Heart left ventricle (tissue), 13 donors: Measurements from ENCODE around the gene COL23A1.

Experiments
- POLR2A ChIP-seq, 2 donors: fragments of 450-650 bp; IDR thresholded peaks; one replicate each; pipeline ENCODE4 v1.6.1; 2017; ENCODE audit warnings: antibody characterized with exemption in 2 of 2, mild to moderate bottlenecking in 2 of 2, moderate library complexity in 2 of 2
- TF ChIP-seq, protein P1 (sequence below), 12 donors: fragments of 200-600 bp; sonication (generic) in 4 of 12; IDR thresholded peaks; one replicate each; pipeline versions ENCODE4 v1.5.0 to v1.8.0; 2018 to 2022; ENCODE audit warnings: antibody characterized with exemption in 12 of 12, mild to moderate bottlenecking in 5 of 12
- donor health status: ischemic (EF 13 %, LVEDD 7.1; RV severe dilation, severe dysfunction).
- donor health status: DM: no; HTN: yes; CAD: no.
- donor health status: DM: no; HTN: no; CAD: no.
- donor health status: ischemic (EF 25% LVEDD 6.9; RV normal size, moderate dysfunction).
- donor health status: ischemic (EF 25% LVEDD 5.7; RV mildly dilated, moderate dysfunction).
- donor health status: ischemic (EF 35%, LVEDD 5.7; RV mildly dilated, moderate dysfunction).
- donor health status: nonischemic (EF 11% LVEDD 7.7; RV severe dilation, severe dysfunction).
- donor health status: DM: yes; HTN: yes; CAD: no.
- donor health status: PGD.
- donor health status: ischemic (EF 29% LVEDD 5.4; RV normal size, mild dysfunction).
- donor health status: nonischemic (EF 23%, LVEDD 6.1; RV moderate dilation, normal function).

DNA sequence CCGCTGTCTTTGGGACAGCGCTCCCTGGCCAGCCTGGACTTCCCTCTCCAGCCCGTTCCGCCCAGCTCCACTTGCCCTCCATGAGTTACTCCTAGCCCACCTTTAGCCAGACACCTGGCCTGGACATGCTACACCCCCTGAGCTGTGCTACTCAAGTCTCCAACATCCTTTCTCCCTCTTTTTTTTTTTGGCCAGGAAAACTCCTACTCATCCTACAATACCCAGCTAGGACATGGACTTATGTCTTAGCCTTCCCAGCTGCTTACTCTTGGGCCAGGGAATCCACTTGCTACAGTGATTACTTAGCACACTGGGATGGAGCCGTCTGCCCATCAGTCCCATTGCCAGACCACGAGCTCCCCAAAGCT lies 264.9 kb downstream of the COL23A1 start:
- TF ChIP-seq, protein P1, sequence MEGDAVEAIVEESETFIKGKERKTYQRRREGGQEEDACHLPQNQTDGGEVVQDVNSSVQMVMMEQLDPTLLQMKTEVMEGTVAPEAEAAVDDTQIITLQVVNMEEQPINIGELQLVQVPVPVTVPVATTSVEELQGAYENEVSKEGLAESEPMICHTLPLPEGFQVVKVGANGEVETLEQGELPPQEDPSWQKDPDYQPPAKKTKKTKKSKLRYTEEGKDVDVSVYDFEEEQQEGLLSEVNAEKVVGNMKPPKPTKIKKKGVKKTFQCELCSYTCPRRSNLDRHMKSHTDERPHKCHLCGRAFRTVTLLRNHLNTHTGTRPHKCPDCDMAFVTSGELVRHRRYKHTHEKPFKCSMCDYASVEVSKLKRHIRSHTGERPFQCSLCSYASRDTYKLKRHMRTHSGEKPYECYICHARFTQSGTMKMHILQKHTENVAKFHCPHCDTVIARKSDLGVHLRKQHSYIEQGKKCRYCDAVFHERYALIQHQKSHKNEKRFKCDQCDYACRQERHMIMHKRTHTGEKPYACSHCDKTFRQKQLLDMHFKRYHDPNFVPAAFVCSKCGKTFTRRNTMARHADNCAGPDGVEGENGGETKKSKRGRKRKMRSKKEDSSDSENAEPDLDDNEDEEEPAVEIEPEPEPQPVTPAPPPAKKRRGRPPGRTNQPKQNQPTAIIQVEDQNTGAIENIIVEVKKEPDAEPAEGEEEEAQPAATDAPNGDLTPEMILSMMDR (IDR thresholded peaks at IDR 0.05) = no peak
- TF ChIP-seq POLR2A (IDR thresholded peaks at IDR 0.05) = no peak
